GM12873 (cell line): ENCODE data around the gene ATG9B.

Experiments used
- TF ChIP-seq, protein P1 (sequence below): IDR thresholded peaks from 2 replicates; pipeline ENCODE4 v1.5.1; 2012; ENCODE audit warnings: low read depth, mild to moderate bottlenecking, moderate library complexity, low read length, control low read depth; ENCODE audit not compliant: insufficient read depth; ENCODE audit errors: missing control alignments

Gene ATG9B

DNA sequence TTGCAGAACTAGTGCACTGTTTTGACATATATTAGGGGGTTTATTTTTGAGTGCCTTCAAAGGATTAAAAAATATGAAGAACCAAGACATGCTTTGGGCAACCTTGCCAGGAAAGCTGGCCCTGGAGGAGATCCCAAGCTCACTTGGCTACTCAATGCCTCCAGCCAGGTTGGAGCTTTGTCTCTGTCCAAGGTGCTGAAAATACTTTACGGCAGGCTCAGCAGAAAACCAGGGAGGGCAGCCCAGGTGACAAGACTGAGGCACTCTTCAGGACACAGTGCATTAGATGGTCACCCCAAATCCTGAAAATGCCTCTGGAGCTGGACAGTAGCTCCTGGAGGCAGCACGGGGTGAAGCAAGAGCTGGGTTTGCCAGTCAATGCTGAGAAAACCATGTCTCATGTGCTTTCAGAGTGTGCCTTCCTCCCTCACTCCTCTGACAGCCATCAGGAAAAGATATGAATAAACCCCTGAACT is 40.4 kb downstream of the ATG9B start:
- TF ChIP-seq, protein P1, sequence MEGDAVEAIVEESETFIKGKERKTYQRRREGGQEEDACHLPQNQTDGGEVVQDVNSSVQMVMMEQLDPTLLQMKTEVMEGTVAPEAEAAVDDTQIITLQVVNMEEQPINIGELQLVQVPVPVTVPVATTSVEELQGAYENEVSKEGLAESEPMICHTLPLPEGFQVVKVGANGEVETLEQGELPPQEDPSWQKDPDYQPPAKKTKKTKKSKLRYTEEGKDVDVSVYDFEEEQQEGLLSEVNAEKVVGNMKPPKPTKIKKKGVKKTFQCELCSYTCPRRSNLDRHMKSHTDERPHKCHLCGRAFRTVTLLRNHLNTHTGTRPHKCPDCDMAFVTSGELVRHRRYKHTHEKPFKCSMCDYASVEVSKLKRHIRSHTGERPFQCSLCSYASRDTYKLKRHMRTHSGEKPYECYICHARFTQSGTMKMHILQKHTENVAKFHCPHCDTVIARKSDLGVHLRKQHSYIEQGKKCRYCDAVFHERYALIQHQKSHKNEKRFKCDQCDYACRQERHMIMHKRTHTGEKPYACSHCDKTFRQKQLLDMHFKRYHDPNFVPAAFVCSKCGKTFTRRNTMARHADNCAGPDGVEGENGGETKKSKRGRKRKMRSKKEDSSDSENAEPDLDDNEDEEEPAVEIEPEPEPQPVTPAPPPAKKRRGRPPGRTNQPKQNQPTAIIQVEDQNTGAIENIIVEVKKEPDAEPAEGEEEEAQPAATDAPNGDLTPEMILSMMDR: no peak

DNA sequence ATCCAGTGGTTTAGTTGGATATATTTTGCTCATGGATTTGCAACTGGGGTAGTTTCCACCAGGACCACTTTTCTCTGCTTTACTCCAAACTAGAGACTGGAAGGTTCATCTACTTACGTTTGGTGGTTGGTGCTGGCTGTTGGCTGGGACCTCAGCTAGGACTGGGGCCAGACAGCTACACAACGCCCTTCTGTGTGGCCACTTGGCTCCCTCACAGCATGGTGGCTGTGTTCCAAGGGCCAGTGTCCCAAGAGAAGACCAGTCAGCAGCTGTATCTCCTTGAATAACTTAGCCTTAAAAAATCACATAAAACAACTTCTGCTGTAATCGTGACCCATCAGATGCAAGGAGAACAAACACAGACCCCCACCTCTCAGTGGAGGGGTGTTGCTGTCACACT is 41.9 kb downstream of the ATG9B start:
- TF ChIP-seq, protein P1: no peak

DNA sequence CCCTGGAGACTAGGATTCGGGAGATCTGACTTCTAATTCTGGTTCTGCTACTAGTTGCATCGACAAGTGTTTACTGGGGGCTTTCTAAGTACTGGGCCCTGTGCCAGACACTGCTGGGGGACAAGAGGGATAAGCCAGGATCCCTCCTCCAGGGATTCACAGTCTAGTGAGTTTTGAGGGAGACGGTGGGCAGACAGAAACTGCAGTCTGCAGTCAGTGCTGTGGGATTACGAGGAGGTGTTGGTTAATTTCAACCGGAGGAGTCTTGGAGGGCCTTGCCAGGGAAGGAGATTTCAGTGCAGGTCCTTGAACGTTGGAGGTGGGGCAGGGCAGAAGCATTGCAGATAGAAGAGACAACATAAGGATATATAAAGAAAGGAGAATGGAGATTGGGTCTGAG is 42.6 kb downstream of the ATG9B start:
- TF ChIP-seq, protein P1: no peak

DNA sequence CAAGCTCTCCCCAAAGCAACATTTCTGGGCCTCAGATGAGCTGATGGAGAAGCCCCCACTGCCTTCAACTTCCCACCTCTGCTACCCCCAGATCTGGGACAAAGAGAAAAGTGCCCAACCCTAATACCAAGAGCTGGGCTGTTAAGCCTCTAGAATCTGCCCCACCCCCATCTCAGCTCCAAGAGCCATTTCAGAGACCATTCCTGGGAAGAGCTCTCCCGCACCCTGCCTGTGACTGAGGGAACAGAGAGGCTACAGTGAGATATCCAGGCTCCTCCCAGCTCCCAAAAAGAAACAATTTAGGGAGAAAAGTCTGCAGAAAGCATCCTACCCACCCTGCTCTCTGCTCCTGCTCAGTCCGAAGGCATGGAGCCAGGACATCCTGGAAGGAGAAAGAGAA is 43.6 kb downstream of the ATG9B start:
- TF ChIP-seq, protein P1: no peak

DNA sequence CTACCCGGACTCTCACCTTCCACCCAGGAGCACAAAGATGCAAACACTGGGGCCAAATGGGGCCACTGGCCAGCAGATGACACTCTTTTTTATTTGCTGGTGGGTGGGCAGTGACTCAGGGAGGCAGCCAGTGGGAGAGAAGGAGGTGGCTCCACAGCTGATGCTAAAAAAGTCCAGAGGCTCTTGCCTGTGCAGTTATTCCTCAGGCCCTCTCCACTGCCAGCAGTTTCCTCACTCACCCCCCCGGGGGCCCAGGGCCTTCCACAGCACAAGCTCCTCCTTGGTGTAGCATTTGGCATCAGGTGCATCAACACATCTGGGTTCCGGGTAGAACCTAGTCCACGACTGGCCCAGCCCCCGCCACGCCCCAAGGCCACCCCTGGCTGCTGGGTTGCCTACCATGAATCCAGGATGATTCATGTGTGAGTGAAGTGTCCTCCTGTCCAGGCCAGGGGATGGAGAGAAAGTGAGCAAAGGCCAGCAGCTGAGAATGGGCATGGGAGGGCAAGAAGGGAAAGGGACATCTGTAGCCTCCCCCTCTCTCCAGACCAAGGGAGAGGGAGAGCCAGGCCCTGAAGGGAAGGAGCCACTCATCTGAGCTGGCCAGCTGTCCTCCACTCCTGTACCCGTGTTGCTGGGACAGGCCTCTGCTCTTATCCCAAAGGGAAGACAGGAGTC is 44.4 kb downstream of the ATG9B start:
- TF ChIP-seq, protein P1: no peak

DNA sequence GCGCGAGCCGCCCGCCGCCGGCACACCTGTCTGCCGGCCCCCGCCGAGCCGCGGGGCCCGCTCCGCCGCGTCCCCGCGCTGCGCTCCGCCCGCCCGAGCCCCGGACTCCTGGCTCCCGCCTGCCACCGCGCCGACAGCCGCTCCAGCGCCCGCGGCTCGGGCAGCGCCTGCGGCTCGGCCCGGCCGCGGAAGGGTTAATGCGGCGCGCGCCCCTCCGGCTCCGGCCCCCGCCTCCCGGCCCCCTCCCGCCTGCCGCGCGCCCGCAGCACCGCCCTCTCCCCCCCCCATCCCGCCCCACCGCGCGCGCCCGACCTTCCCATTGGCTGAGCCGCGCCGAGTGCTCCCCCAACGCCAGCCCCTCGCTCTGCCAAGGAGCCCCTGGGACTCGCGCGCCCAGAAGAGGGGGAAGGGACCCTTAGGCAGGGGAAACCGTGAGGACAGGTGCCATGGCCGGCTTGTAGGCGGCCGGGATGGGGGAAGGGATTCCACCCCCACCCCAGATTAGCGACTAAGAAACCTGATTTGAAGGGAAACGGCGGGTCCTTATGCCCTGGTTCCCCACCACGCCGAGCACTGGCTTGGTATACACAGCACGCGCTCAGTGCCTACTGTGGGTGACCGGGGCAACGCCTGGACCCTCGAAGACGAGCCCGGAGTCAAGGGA is 46.0 kb downstream of the ATG9B start, which contains the start of gene KCNH2:
KCNH2 (minus strand) TSS at position 196 of the 664 bp plus-strand sequence. CDS start 408 bp downstream, outside the sequence.
- TF ChIP-seq, protein P1: no peak

DNA sequence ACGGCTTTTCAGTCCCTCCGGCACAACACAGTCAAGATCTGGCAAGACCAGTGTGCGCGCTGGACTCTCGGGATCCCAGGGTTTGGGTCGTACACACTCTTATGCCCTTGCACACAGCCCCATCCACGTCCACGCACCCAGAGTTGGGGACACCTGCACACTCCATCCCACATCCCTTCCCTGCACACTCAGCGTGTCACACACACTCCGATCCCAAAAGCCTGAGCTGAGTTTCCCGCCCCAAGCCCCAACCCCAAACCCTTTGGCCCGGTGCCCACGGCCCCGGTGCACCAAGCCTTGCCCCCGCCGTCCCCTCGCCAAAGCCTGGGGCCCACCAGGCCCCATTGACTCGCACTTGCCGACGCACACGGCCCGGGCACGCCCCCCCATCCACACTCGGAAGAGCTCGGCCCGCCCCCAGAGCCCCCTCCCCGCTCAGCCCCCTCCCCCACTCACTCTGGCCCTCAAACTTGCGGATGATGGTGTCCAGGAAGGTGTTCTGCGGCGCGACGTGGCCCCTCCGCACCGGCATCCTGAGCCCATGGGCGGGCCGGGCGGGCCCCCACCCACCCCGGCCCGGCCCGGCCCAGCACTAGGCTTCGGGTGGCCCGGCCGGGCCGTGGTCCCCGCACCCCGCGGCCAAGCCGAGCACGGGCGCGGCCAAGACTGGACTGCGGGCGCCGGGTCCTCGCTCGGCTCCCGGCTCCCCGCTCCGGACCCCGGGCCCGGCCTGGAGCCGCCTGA is 46.7 kb downstream of the ATG9B start:
- TF ChIP-seq, protein P1: no peak
